ENCODE measurements around the gene NAT9.

DNA sequence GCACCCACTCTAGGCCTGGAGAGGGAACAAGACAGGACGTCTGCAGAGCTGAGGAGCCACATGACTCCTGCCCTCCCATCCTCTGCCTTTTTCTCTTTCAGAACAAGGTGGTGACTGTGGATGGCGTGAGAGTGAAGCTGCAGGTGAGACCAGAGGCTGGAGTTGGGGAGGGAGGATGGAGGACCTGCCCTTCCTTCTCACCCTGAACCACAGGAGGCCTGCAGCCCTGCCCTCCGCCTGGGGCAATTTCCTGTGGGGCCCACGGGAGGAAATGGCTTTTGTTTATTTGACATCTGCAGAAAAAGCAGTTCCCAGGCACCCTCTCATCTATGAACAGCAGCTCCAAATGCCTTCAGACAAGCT lies 34.0 kb downstream of the NAT9 start:
- TF ChIP-seq GLIS3 (CRISPR knock-in tag; IDR thresholded peaks at IDR 0.05) (no peak), ZC3H10 (CRISPR knock-in tag; IDR thresholded peaks at IDR 0.05) (no peak), ZNF70 (CRISPR knock-in tag; IDR thresholded peaks at IDR 0.05) (no peak), ARNTL (CRISPR knock-in tag; IDR thresholded peaks at IDR 0.05; ENCODE audit: borderline replicate concordance, low read depth) (no peak), ZFP30 (CRISPR knock-in tag; IDR thresholded peaks at IDR 0.05) (no peak), ZNF565 (CRISPR knock-in tag; conservative IDR thresholded peaks at IDR 0.05; ENCODE audit: low read depth) (no peak), TCF4 (CRISPR knock-in tag; IDR thresholded peaks at IDR 0.05; ENCODE audit: borderline replicate concordance) (no peak), ZNF8 (CRISPR knock-in tag; IDR thresholded peaks at IDR 0.05) (no peak)
- TF ChIP-seq, protein P1, sequence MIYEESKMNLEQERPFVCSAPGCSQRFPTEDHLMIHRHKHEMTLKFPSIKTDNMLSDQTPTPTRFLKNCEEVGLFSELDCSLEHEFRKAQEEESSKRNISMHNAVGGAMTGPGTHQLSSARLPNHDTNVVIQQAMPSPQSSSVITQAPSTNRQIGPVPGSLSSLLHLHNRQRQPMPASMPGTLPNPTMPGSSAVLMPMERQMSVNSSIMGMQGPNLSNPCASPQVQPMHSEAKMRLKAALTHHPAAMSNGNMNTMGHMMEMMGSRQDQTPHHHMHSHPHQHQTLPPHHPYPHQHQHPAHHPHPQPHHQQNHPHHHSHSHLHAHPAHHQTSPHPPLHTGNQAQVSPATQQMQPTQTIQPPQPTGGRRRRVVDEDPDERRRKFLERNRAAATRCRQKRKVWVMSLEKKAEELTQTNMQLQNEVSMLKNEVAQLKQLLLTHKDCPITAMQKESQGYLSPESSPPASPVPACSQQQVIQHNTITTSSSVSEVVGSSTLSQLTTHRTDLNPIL (CRISPR knock-in tag; IDR thresholded peaks at IDR 0.05; ENCODE audit: low read depth) = no peak
- TF ChIP-seq, protein P2, sequence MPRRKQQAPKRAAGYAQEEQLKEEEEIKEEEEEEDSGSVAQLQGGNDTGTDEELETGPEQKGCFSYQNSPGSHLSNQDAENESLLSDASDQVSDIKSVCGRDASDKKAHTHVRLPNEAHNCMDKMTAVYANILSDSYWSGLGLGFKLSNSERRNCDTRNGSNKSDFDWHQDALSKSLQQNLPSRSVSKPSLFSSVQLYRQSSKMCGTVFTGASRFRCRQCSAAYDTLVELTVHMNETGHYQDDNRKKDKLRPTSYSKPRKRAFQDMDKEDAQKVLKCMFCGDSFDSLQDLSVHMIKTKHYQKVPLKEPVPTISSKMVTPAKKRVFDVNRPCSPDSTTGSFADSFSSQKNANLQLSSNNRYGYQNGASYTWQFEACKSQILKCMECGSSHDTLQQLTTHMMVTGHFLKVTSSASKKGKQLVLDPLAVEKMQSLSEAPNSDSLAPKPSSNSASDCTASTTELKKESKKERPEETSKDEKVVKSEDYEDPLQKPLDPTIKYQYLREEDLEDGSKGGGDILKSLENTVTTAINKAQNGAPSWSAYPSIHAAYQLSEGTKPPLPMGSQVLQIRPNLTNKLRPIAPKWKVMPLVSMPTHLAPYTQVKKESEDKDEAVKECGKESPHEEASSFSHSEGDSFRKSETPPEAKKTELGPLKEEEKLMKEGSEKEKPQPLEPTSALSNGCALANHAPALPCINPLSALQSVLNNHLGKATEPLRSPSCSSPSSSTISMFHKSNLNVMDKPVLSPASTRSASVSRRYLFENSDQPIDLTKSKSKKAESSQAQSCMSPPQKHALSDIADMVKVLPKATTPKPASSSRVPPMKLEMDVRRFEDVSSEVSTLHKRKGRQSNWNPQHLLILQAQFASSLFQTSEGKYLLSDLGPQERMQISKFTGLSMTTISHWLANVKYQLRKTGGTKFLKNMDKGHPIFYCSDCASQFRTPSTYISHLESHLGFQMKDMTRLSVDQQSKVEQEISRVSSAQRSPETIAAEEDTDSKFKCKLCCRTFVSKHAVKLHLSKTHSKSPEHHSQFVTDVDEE (CRISPR knock-in tag; IDR thresholded peaks at IDR 0.05) = no peak
